Astrocyte of the spinal cord (primary cell): Measurements from ENCODE around the gene CENPS.

ENCODE experiments used
- DNase-seq: peaks from one replicate; pipeline ENCODE4 v3.0.0; 2011; ENCODE audit warnings: low read depth, low spot score
- H3K4me3 ChIP-seq: 2 replicates; pipeline ENCODE4 v1.5.1; 2011; ENCODE audit warnings: low read depth, mild to moderate bottlenecking, low read length, moderate library complexity
- in situ Hi-C: cut with HindIII; loops from 2 replicates; pipeline ENCODE4 v1.10.0; 2017; ENCODE audit warnings: low sequenced_read_pairs
- TF ChIP-seq, protein P1 (sequence below): IDR thresholded peaks from 2 replicates; pipeline ENCODE4 v1.5.1; 2012; ENCODE audit warnings: low read depth, mild to moderate bottlenecking, low read length, inconsistent platforms

CENPS gene

DNA sequence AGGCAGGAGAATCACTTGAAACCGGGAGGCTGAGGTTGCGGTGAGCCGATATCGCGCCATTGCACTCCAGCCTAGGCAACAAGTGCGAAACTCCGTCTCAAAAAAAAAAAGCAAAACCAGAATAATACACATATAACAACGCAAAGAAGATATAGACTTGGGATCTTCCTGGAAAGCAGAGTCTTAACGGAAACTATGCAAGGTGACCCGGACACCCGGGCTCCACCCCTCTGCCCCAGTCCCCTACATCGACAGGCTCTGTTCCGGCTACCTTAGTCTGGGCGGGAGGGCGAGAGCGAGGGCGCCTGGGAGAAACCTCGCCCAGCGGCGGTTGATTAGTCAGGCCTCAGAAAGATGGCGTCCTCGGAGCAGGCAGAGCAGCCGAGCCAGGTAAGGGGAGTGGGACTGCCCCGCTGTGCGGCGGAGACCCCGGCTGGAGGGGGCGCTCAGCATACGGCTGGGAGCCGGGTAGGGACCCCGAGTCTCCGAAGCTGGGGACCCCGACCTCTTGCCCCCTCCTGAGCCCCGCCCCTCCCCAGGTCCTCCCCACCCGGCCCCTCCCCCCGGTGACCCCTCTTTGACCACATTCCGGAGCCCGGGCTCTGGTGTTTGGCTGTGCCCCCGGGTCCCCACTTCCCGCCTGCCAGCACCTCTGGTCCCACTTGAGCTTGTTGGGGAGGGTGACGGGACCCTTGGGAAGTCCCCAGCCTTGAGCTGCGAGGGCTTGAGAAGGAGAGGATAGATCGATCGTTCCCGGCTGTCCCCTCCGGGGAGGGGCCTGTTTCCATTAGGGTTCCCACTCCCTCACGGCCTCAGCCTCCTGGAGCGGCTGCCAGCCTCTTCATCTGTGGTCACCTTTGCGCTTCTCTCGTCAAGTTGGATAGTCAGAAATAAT lies 44.6 kb downstream of the CENPS start, which contains the start of gene PEX14:
PEX14 (plus strand) TSS at position 338 of the 895 bp plus-strand sequence; CDS start at position 355, 17 bp downstream.
- in situ Hi-C loops = no loop called here
- peak; percentile 85 for DNase-seq
- TF ChIP-seq, protein P1, sequence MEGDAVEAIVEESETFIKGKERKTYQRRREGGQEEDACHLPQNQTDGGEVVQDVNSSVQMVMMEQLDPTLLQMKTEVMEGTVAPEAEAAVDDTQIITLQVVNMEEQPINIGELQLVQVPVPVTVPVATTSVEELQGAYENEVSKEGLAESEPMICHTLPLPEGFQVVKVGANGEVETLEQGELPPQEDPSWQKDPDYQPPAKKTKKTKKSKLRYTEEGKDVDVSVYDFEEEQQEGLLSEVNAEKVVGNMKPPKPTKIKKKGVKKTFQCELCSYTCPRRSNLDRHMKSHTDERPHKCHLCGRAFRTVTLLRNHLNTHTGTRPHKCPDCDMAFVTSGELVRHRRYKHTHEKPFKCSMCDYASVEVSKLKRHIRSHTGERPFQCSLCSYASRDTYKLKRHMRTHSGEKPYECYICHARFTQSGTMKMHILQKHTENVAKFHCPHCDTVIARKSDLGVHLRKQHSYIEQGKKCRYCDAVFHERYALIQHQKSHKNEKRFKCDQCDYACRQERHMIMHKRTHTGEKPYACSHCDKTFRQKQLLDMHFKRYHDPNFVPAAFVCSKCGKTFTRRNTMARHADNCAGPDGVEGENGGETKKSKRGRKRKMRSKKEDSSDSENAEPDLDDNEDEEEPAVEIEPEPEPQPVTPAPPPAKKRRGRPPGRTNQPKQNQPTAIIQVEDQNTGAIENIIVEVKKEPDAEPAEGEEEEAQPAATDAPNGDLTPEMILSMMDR = no peak
- peak within 1 kb of the TSS; percentile 95 for H3K4me3 ChIP-seq

DNA sequence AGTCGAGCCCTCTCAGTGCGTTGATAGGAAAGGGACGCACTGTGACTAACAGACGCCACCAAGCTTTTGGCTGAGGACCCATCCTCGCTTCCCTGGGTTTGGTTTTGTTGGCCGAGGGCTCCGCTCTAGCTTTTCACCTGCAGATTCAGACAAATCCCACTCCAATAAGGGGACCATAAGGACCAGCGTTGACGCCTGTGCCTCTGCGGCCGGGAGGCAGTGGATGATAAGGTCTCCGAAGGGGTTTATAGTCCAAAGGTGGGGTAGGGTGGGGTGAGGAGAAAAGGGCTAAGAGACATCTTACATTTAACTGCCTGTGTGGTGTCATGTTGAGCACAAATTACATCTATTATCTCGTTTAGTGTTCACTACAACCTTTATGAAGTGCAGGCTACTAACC lies 45.3 kb downstream of the CENPS start:
- in situ Hi-C loops = no loop called here
- peak overlapping the region; percentile 95 for H3K4me3 ChIP-seq
- TF ChIP-seq, protein P1 = no peak
- DNase-seq = no peak

DNA sequence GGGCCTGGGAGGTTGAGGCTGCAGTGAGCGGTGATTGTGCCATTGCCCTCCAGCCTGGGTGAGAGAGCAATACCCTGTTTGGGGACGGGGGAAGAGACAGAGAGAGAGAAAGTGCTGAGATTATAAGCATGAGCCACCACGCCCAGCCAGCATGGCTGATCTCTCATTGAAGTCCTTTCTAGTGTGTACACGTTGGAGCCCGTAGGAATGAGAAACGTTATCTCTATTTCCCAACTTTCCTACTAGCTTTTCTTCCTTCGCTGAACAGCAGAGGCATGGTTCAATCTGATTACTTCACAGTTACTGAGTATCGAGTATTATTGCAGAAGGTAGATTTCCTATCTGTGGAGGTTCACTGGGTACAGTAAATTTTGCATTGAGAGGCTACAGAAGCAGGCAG lies 49.1 kb downstream of the CENPS start:
- TF ChIP-seq, protein P1 = no peak
- H3K4me3 ChIP-seq = no peak overlapping the region
- DNase-seq = no peak
- in situ Hi-C loops = no loop called here

DNA sequence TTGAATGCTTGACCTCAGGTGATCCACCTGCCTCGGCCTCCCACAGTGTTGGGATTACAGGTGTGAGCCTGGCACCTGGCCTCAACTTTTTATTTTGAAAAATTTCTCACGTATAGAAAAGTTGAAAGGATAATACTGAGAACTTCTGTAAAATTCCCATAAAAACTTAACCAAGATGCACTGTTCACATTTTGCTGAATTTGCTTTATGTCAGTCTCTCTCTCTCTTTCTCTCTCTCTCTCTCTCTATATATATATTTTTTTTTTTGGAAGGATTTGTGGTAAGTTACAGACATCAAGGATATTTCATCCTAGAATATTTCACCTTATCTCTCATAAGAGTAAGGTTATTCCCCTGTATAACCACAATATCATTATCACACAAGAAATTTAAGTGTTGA lies 50.4 kb downstream of the CENPS start:
- in situ Hi-C loops = no loop called here

DNA sequence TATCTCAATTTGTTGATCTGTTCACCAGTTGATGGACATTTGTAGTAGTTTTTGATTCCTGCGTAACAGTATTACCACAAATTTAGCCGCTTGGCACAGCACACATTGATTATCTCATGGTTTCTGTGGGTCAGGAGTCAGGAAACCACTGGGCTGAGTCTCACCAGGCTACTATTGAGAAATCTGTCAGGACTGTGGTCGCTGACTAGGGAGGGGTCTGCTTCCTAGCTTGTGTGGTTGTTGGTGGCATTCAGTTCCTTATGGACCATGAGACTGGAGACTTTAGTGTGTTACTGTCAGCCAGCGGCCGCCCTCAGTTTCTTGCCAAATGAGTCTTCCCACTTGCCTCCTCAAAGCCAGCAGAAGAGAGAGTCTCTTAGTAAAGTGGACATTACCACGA lies 54.3 kb downstream of the CENPS start:
- in situ Hi-C loops = no loop called here
- no peak for DNase-seq
- TF ChIP-seq, protein P1 = no peak
- H3K4me3 ChIP-seq = no peak overlapping the region

More for the DNA sequence above, 50.4 kb downstream of the CENPS start:
- DNase-seq = no peak
- TF ChIP-seq, protein P1 = no peak
- no peak overlapping the region for H3K4me3 ChIP-seq

DNA sequence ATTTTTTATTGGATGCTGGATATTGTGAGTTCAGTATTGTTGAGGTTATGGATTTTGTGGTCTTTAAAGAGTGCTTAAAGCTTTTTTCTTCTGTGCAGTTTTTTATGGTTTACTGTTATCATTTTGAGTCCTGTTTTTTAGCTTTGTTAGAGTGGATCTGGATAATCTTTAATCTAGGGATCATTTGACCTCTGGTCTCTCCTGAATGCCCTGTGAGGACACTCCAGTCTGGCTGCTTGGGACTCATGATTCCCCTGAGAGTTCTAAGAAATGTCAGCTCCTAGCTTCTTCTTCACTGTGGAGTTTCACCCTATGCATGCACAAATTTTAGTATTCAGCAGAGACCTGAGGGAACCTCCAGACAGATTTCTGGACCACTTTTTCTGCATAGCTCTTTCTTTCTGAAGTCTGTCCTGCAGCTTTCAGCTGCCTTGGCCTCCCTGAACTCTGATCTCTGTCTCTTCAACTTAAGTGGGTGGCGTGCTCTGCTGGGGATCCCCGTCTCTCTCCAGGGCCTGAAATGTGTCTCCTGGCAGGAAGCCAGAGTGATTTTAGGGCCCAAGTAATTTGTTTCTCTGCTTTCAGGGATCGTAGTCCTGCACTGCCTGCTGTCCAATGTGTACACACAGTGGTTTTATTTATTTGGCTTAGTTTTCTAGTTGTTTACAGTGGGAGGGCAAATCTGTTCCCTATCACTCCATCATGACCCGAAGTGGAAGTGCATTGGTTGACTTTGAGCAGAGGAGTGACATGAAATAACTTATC lies 59.2 kb downstream of the CENPS start:
- in situ Hi-C loops = no loop called here
- no peak overlapping the region for H3K4me3 ChIP-seq
- TF ChIP-seq, protein P1 = no peak
- no peak for DNase-seq
